HepG2 (cell line): ENCODE measurements around the gene HK2. TPM values are rescaled to one million over a fixed set of nuclear protein-coding genes. Genes with fewer than 3 reads are reported as not detected.

Experiments
- CREB1 ChIP-seq, 2 experiments: fragments of 450-650 bp in 1 of 2; IDR thresholded peaks; 2 replicates each; pipeline ENCODE4 v1.6.1; 2016 to 2017; ENCODE audit warnings: control low read depth in 1 of 2, mild to moderate bottlenecking in 1 of 2, missing compliant biosample characterization in 1 of 2, missing genetic modification characterization in 1 of 2
- DPF2 ChIP-seq: sonication (generic); formaldehyde crosslinking; IDR thresholded peaks from 2 replicates; pipeline ENCODE4 v1.4.0; 2020; ENCODE audit warnings: mild to moderate bottlenecking, low read depth, missing genetic modification reagents, borderline replicate concordance
- ELF4 ChIP-seq: sonication (generic); formaldehyde crosslinking; IDR thresholded peaks from 2 replicates; pipeline ENCODE4 v1.5.0; 2020; ENCODE audit warnings: missing genetic modification reagents, mild to moderate bottlenecking, moderate library complexity, borderline replicate concordance
- GATA4 ChIP-seq: sonication (generic); IDR thresholded peaks from 2 replicates; pipeline ENCODE4 v1.6.1; 2016; ENCODE audit warnings: antibody characterized with exemption, low read depth, borderline replicate concordance
- GFI1 ChIP-seq: sonication (generic); formaldehyde crosslinking; IDR thresholded peaks from 2 replicates; pipeline ENCODE4 v1.5.0; 2020; ENCODE audit warnings: missing genetic modification reagents, mild to moderate bottlenecking, borderline replicate concordance
- MTA1 ChIP-seq: sonication (generic); formaldehyde crosslinking; IDR thresholded peaks from 2 replicates; pipeline ENCODE4 v1.4.0; 2020; ENCODE audit warnings: missing genetic modification reagents, mild to moderate bottlenecking, borderline replicate concordance
- NCOA1 ChIP-seq: sonication (generic); formaldehyde crosslinking; IDR thresholded peaks from 2 replicates; pipeline ENCODE4 v1.9.0; 2021; ENCODE audit warnings: missing genetic modification reagents
- NFYC ChIP-seq: IDR thresholded peaks from 2 replicates; pipeline ENCODE4 v1.6.1; 2016; ENCODE audit warnings: missing genetic modification reagents, missing compliant biosample characterization
- NKX3-1 ChIP-seq: sonication (generic); formaldehyde crosslinking; IDR thresholded peaks from 2 replicates; pipeline ENCODE4 v1.5.0; 2020; ENCODE audit warnings: missing genetic modification reagents
- PAX8 ChIP-seq: sonication (generic); formaldehyde crosslinking; IDR thresholded peaks from 2 replicates; pipeline ENCODE4 v1.8.0; 2022; ENCODE audit warnings: mild to moderate bottlenecking, missing genetic modification reagents, borderline replicate concordance
- SP4 ChIP-seq: sonication (generic); formaldehyde crosslinking; IDR thresholded peaks from 2 replicates; pipeline ENCODE4 v1.8.1; 2023; ENCODE audit warnings: mild to moderate bottlenecking, missing genetic modification reagents
- ZMAT3 ChIP-seq: sonication (generic); formaldehyde crosslinking; conservative IDR thresholded peaks from 2 replicates; pipeline ENCODE4 v1.7.0; 2021; ENCODE audit warnings: missing genetic modification reagents
- ZNF816 ChIP-seq: sonication (generic); formaldehyde crosslinking; IDR thresholded peaks from 2 replicates; pipeline ENCODE4 v1.8.0; 2022; ENCODE audit warnings: missing genetic modification reagents, mild to moderate bottlenecking, borderline replicate concordance
- ZSCAN30 ChIP-seq: sonication (generic); formaldehyde crosslinking; IDR thresholded peaks from 2 replicates; pipeline ENCODE4 v1.5.0; 2020; ENCODE audit warnings: mild to moderate bottlenecking, missing genetic modification reagents
- polyA plus RNA-seq, 8 experiments: library from polyadenylated mRNA; depleted of rRNA in 3 of 8; stranded (reverse) in 7 of 8; unstranded in 1 of 8; fragments of >200 nt; fragmentation: Illumina TruSeq in 4 of 8; extraction: Trizol in 4 of 8; gene quantifications; 2 replicates each; pipeline versions ENCODE4 v1.2.1 to v1.2.3, GENCODE V29; 2011 to 2016; ENCODE audit warnings: low read depth in 4 of 8, missing spikeins in 1 of 8, mixed read lengths in 1 of 8; ENCODE audit not compliant: insufficient read depth in 1 of 8
- total RNA-seq, 5 experiments: library from RNA; depleted of rRNA; stranded (reverse); fragments of >200 nt; fragmentation: Illumina TruSeq; extraction: Trizol; gene quantifications; 2 replicates each; pipeline ENCODE4 v1.2.3, GENCODE V29; 2016; ENCODE audit warnings: low read depth in 1 of 5
- TF ChIP-seq, protein P1 (sequence below): sonication (generic); formaldehyde crosslinking; IDR thresholded peaks from 2 replicates; pipeline ENCODE4 v1.4.0; 2020; ENCODE audit warnings: missing genetic modification reagents, borderline replicate concordance
- TF ChIP-seq, protein P2 (sequence below): sonication (generic); formaldehyde crosslinking; IDR thresholded peaks from 2 replicates; pipeline ENCODE4 v1.8.0; 2022; ENCODE audit warnings: mild to moderate bottlenecking, missing genetic modification reagents; ENCODE audit not compliant: insufficient replicate concordance
- TF ChIP-seq, protein P3 (sequence below): sonication (generic); formaldehyde crosslinking; IDR thresholded peaks from 2 replicates; pipeline ENCODE4 v1.4.0; 2020; ENCODE audit warnings: missing genetic modification reagents, borderline replicate concordance

The HK2 gene
- total and polyA plus RNA-seq, 2 of the 13 experiments (the other 11 are each of a cell fraction or from before 2014, with no cell fraction given): 13.2 to 101 TPM

DNA sequence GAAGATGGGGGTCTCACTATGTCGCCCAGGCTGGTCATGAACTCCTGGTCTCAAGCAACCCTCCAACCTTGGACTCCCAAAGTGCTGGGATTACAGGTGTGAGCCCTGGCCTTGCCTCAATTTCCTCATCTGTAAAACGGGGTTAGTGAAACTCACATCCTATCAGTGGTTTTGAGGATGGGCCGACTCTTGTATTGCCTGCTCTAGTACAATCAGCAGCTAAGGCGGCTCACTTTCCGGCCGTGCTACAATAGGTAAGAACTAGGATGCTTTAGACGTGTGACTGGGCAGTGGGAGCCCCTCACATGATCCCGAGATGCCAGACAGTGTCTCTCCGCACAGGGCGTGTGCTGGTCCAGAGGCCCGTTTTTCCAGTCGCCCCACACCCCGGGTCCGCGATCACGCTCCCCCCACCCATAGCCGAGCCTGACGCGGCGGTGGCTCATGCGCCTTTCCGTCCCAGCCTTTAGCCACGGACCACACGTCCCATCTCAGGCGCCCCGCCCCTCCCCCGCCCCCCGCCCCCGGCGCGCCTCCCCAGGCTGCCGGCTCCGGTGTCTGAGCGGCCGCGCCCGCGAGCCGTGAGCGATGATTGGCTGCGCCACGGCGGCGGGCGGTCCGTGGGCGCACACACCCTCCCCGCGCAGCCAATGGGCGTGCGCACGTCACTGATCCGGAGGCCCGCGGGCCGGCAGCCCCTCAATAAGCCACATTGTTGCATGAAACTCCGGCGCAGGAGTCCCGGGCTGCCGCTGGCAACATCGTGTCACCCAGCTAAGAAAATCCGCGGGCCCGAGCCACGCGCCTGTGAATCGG, at the start of gene HK2 (continued):
- TF ChIP-seq, protein P1, sequence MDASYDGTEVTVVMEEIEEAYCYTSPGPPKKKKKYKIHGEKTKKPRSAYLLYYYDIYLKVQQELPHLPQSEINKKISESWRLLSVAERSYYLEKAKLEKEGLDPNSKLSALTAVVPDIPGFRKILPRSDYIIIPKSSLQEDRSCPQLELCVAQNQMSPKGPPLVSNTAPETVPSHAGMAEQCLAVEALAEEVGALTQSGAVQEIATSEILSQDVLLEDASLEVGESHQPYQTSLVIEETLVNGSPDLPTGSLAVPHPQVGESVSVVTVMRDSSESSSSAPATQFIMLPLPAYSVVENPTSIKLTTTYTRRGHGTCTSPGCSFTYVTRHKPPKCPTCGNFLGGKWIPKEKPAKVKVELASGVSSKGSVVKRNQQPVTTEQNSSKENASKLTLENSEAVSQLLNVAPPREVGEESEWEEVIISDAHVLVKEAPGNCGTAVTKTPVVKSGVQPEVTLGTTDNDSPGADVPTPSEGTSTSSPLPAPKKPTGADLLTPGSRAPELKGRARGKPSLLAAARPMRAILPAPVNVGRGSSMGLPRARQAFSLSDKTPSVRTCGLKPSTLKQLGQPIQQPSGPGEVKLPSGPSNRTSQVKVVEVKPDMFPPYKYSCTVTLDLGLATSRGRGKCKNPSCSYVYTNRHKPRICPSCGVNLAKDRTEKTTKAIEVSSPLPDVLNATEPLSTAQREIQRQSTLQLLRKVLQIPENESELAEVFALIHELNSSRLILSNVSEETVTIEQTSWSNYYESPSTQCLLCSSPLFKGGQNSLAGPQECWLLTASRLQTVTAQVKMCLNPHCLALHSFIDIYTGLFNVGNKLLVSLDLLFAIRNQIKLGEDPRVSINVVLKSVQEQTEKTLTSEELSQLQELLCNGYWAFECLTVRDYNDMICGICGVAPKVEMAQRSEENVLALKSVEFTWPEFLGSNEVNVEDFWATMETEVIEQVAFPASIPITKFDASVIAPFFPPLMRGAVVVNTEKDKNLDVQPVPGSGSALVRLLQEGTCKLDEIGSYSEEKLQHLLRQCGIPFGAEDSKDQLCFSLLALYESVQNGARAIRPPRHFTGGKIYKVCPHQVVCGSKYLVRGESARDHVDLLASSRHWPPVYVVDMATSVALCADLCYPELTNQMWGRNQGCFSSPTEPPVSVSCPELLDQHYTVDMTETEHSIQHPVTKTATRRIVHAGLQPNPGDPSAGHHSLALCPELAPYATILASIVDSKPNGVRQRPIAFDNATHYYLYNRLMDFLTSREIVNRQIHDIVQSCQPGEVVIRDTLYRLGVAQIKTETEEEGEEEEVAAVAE (CRISPR knock-in tag): peak; percentile 18; the same call in 1 of the 2 replicates
- peak; percentile 90 for TF ChIP-seq NFYC (CRISPR knock-in tag)
- 0 out of 2 replicates have a peak, but pooled peaks have one; percentile 16 for TF ChIP-seq NCOA1 (CRISPR knock-in tag)
- TF ChIP-seq PAX8 (CRISPR knock-in tag): 0 out of 2 replicates have a peak, but pooled peaks have one; percentile 42
- TF ChIP-seq ZMAT3 (CRISPR knock-in tag): no peak; the same call in none of the 2 replicates
- peak; percentile 76; the same call in 1 of the 2 replicates for TF ChIP-seq MTA1
- TF ChIP-seq ZNF816: no peak
- 0 out of 2 replicates have a peak, but pooled peaks have one; percentile 70 for TF ChIP-seq NKX3-1 (CRISPR knock-in tag)
- no peak for TF ChIP-seq ZSCAN30 (CRISPR knock-in tag)
- TF ChIP-seq SP4 (CRISPR knock-in tag): peak; percentile 96
- TF ChIP-seq CREB1 (IDR thresholded peaks at IDR 0.05): peak; percentile 76
- no peak for TF ChIP-seq CREB1 (CRISPR knock-in tag; IDR thresholded peaks at IDR 0.05)
- no peak for TF ChIP-seq GFI1 (CRISPR knock-in tag)
- TF ChIP-seq DPF2 (CRISPR knock-in tag): no peak
- TF ChIP-seq, protein P2, sequence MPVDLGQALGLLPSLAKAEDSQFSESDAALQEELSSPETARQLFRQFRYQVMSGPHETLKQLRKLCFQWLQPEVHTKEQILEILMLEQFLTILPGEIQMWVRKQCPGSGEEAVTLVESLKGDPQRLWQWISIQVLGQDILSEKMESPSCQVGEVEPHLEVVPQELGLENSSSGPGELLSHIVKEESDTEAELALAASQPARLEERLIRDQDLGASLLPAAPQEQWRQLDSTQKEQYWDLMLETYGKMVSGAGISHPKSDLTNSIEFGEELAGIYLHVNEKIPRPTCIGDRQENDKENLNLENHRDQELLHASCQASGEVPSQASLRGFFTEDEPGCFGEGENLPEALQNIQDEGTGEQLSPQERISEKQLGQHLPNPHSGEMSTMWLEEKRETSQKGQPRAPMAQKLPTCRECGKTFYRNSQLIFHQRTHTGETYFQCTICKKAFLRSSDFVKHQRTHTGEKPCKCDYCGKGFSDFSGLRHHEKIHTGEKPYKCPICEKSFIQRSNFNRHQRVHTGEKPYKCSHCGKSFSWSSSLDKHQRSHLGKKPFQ: peak; percentile 21
- peak; percentile 44; the same call in 1 of the 2 replicates for TF ChIP-seq GATA4
- TF ChIP-seq, protein P3, sequence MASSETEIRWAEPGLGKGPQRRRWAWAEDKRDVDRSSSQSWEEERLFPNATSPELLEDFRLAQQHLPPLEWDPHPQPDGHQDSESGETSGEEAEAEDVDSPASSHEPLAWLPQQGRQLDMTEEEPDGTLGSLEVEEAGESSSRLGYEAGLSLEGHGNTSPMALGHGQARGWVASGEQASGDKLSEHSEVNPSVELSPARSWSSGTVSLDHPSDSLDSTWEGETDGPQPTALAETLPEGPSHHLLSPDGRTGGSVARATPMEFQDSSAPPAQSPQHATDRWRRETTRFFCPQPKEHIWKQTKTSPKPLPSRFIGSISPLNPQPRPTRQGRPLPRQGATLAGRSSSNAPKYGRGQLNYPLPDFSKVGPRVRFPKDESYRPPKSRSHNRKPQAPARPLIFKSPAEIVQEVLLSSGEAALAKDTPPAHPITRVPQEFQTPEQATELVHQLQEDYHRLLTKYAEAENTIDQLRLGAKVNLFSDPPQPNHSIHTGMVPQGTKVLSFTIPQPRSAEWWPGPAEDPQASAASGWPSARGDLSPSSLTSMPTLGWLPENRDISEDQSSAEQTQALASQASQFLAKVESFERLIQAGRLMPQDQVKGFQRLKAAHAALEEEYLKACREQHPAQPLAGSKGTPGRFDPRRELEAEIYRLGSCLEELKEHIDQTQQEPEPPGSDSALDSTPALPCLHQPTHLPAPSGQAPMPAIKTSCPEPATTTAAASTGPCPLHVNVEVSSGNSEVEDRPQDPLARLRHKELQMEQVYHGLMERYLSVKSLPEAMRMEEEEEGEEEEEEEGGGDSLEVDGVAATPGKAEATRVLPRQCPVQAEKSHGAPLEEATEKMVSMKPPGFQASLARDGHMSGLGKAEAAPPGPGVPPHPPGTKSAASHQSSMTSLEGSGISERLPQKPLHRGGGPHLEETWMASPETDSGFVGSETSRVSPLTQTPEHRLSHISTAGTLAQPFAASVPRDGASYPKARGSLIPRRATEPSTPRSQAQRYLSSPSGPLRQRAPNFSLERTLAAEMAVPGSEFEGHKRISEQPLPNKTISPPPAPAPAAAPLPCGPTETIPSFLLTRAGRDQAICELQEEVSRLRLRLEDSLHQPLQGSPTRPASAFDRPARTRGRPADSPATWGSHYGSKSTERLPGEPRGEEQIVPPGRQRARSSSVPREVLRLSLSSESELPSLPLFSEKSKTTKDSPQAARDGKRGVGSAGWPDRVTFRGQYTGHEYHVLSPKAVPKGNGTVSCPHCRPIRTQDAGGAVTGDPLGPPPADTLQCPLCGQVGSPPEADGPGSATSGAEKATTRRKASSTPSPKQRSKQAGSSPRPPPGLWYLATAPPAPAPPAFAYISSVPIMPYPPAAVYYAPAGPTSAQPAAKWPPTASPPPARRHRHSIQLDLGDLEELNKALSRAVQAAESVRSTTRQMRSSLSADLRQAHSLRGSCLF (CRISPR knock-in tag): no peak
- TF ChIP-seq ELF4 (CRISPR knock-in tag): no peak
